HepG2 (cell line): ENCODE data around the gene KCNQ5.

Source experiments
- POLR2A ChIP-seq, 2 experiments: IDR thresholded peaks; 2 replicates each; pipeline ENCODE4 v1.6.1; 2011; ENCODE audit warnings: low read depth in 2 of 2, low read length in 2 of 2, mild to moderate bottlenecking in 1 of 2, moderate library complexity in 1 of 2; ENCODE audit not compliant: insufficient read depth in 1 of 2
- ZNF12 ChIP-seq: sonication (generic); formaldehyde crosslinking; IDR thresholded peaks from 2 replicates; pipeline ENCODE4 v1.5.0; 2020; ENCODE audit warnings: missing genetic modification reagents

- TF ChIP-seq ZNF12 (no peak), POLR2A (IDR thresholded peaks at IDR 0.05; ENCODE audit: insufficient read depth in 1 of 2, low read depth in 2 of 2, low read length in 2 of 2) (no peak)
Observed at GRCh38 chr6:72968704-72969103, 346.8 kb downstream of the KCNQ5 start.
